Esophagus squamous epithelium (tissue), 5 donors: ENCODE results near the gene ERCC2. TPM values are rescaled to one million over a fixed set of nuclear protein-coding genes. Genes with fewer than 3 reads are reported as not detected.

Experiments used
- DNase-seq: peaks from one replicate; lab custom pipeline; 2025; lab: John Stamatoyannopoulos, UW
- H3K27ac ChIP-seq, 4 donors: fragments of 200-600 bp; sonication (generic); one replicate each; pipeline ENCODE4 v1.5.1; 2016 to 2019; ENCODE audit warnings: mild to moderate bottlenecking in 1 of 4
- H3K27me3 ChIP-seq, 4 donors: fragments of 200-600 bp; sonication (generic); 1 replicate in 3 of 4; 2 replicates in 1 of 4; pipeline versions ENCODE4 v1.5.1 to v1.6.0; 2017 to 2021; ENCODE audit warnings: antibody characterized with exemption in 1 of 4
- H3K36me3 ChIP-seq, 3 donors: fragments of 200-600 bp; sonication (generic); one replicate each; pipeline ENCODE4 v1.5.1; 2016 to 2019
- H3K4me1 ChIP-seq, 3 donors: fragments of 200-600 bp; sonication (generic); one replicate each; pipeline ENCODE4 v1.5.1; 2017 to 2019
- H3K4me3 ChIP-seq, 4 donors: fragments of 200-600 bp; sonication (generic); 1 replicate in 3 of 4; 2 replicates in 1 of 4; pipeline ENCODE4 v1.5.1; 2016 to 2019; ENCODE audit warnings: mild to moderate bottlenecking in 2 of 4, moderate library complexity in 1 of 4
- H3K9me3 ChIP-seq, 3 donors: fragments of 200-600 bp; sonication (generic); one replicate each; pipeline ENCODE4 v1.5.1; 2016 to 2019
- POLR2A ChIP-seq, 4 donors: fragments of 450-650 bp; IDR thresholded peaks; one replicate each; pipeline ENCODE4 v1.6.1; 2017; ENCODE audit warnings: antibody characterized with exemption in 4 of 4, mild to moderate bottlenecking in 4 of 4, moderate library complexity in 3 of 4
- WGBS, 2 donors: methylation state at CpG; one replicate each; pipeline ENCODE4 v1.1.5; 2018; 5-methylcytosine and 5-hydroxymethylcytosine counted together
- intact Hi-C: fragments of 100-400 bp; cut with DNase I; formaldehyde crosslinking; loops from one replicate; pipeline ENCODE4 v1.15.0; 2022
- total RNA-seq, 4 donors: library from RNA; depleted of rRNA; stranded (reverse); fragments of >200 nt; gene quantifications; one replicate each; pipeline ENCODE4 v1.1.0, GENCODE V29; 2016
- TF ChIP-seq, protein P1 (sequence below), 6 experiments: fragments of 450-650 bp in 4 of 6; fragments of 200-600 bp in 2 of 6; sonication (generic) in 2 of 6; IDR thresholded peaks; one replicate each; pipeline ENCODE4 v1.5.1; 2016 to 2019; ENCODE audit warnings: antibody characterized with exemption in 6 of 6, mild to moderate bottlenecking in 4 of 6, moderate library complexity in 4 of 6
- donor health status: DM: yes; HTN: yes; CAD: no.

The ERCC2 gene
- total RNA-seq, 4 donors from 2014 or later, result 6.6 to 8.8 (median 7.2) TPM

- H3K27me3 ChIP-seq, result peaks cover 0 to 65% (median 0%) of the 10 kb centered on the region in 4 donors
- H3K4me1 ChIP-seq, result peaks cover 5 to 39% (median 6%) of the 10 kb centered on the region in 3 donors
- peaks cover 0 to 24% (median 0%) of the 10 kb centered on the region in 3 donors for H3K36me3 ChIP-seq
- no peaks in the 10 kb centered on the region for H3K9me3 ChIP-seq
- TF ChIP-seq, protein P1, sequence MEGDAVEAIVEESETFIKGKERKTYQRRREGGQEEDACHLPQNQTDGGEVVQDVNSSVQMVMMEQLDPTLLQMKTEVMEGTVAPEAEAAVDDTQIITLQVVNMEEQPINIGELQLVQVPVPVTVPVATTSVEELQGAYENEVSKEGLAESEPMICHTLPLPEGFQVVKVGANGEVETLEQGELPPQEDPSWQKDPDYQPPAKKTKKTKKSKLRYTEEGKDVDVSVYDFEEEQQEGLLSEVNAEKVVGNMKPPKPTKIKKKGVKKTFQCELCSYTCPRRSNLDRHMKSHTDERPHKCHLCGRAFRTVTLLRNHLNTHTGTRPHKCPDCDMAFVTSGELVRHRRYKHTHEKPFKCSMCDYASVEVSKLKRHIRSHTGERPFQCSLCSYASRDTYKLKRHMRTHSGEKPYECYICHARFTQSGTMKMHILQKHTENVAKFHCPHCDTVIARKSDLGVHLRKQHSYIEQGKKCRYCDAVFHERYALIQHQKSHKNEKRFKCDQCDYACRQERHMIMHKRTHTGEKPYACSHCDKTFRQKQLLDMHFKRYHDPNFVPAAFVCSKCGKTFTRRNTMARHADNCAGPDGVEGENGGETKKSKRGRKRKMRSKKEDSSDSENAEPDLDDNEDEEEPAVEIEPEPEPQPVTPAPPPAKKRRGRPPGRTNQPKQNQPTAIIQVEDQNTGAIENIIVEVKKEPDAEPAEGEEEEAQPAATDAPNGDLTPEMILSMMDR (IDR thresholded peaks at IDR 0.05), result no peak
- TF ChIP-seq POLR2A (IDR thresholded peaks at IDR 0.05), result no peak
- DNase-seq, result no peak
- peak overlapping the region in 3 of 4 donors; percentile 60 to 74 (median 70) for H3K27ac ChIP-seq
- intact Hi-C loops, result no loop called here
- H3K4me3 ChIP-seq, result peak overlapping the region in 3 of 4 donors; percentile 9 to 32 (median 16)
- 46 to 51% methylated on average over 4 to 6 of the region's 15 CpGs for WGBS, 2 donors
These were observed 25.5 kb downstream of the ERCC2 start for GRCh38 chr19:45344621-45345505.

DNA sequence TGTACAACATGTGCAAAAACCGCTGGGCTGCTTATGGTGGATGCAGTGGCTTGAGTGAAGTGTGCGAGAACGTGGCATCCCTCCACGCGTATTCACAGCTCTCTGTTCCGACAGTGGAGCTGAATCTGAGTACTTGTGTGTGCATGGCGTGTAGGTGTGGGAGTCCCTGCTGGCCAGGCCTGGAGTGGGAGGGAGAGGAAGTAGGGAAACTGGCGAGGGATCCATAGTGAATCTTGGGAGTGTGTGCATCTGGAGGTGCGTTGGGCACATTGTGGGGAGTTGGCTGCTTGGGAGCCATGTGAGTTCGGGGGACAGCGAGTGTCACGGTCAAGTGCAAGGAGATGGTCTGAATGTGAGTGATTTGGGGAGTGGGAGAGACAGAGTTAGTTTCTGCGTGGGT lies 27.5 kb downstream of the ERCC2 start:
- intact Hi-C loops, result no loop called here
- Histone ChIP-seq H3K36me3 (peaks cover 0 to 6% (median 0%) of the 10 kb centered on the region in 3 donors), H3K9me3 (no peaks in the 10 kb centered on the region), H3K27me3 (peaks cover 0 to 78% (median 0%) of the 10 kb centered on the region in 4 donors), H3K4me1 (peaks cover 6 to 47% (median 10%) of the 10 kb centered on the region in 3 donors), H3K27ac (no peak overlapping the region), H3K4me3 (no peak overlapping the region)
- 71 to 85% methylated on average over 13 of the region's 13 CpGs for WGBS, 2 donors
- TF ChIP-seq, protein P1 (IDR thresholded peaks at IDR 0.05), result no peak
- no peak for TF ChIP-seq POLR2A (IDR thresholded peaks at IDR 0.05)
- no peak for DNase-seq

DNA sequence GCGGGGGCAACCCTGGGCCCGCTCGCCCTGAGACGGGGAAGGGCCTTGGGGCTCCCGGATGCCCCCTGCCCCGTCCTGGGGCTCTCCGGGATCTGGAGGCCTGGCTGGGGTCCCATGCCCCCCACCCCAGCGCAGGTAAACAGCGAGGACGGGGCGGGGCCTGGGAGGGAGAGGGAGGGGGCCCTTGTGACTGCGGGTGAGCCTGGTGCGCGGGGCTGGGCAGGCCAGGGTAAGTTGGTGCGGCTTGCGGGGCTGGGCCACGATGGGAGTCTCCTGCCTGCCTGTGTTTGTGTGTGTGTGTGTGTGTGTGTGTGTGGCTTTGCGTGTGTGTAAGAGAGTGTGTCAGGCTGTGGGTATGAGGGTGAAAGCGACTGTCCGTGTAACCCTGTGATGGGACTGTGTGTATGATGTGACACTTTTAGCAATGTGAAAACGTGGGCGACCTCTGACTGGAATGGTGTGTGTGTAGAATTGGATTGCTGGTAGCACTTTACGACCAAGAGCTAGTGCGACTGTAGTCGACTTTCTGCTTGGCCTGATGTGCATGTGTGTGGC lies 29.4 kb downstream of the ERCC2 start:
- peak overlapping the region; percentile 45 to 64 (median 57) for H3K4me3 ChIP-seq
- no peak for DNase-seq
- no peaks in the 10 kb centered on the region for H3K9me3 ChIP-seq
- 12 to 42% methylated on average over 5 to 13 of the region's 25 CpGs for WGBS, 2 donors
- peak overlapping the region in 3 of 4 donors; percentile 74 to 84 (median 75) for H3K27ac ChIP-seq
- H3K27me3 ChIP-seq, result peaks cover 0 to 62% (median 0%) of the 10 kb centered on the region in 4 donors
- no peak for TF ChIP-seq POLR2A (IDR thresholded peaks at IDR 0.05)
- TF ChIP-seq, protein P1 (IDR thresholded peaks at IDR 0.05), result no peak
- H3K4me1 ChIP-seq, result peaks cover 6 to 47% (median 10%) of the 10 kb centered on the region in 3 donors
- intact Hi-C loops, result no loop called here
- no peaks in the 10 kb centered on the region for H3K36me3 ChIP-seq

- Histone ChIP-seq H3K4me3 (peak within 1 kb of the TSS; percentile 45 to 64 (median 57)), H3K27me3 (peaks cover 0 to 56% (median 0%) of the 10 kb centered on the region in 4 donors), H3K4me1 (peaks cover 6 to 43% (median 10%) of the 10 kb centered on the region in 3 donors), H3K9me3 (no peaks in the 10 kb centered on the region), H3K36me3 (no peaks in the 10 kb centered on the region), H3K27ac (peak within 1 kb of the TSS in 3 of 4 donors; percentile 74 to 84 (median 75))
- WGBS, 2 donors, result 32 to 34% methylated on average over 13 to 16 of the region's 50 CpGs
- no peak for DNase-seq
- intact Hi-C loops, result no loop called here
- TF ChIP-seq, protein P1 (IDR thresholded peaks at IDR 0.05), result no peak
- peak in 3 of 4 donors; percentile 35 to 67 (median 38) for TF ChIP-seq POLR2A (IDR thresholded peaks at IDR 0.05)
These were observed 30.0 kb downstream of the ERCC2 start, which contains the start of gene KLC3 for GRCh38 chr19:45340232-45340898. Gene KLC3 (plus strand): TSS chr19:45340750. CDS start chr19:45345542, 4,792 bp downstream.
